HG02885 (cell line): ENCODE measurements around the gene AGAP5.
A peak's percentile ranks its signal among the peaks of the same experiment; 100 is the strongest.

Source experiments
- ATAC-seq: cut with Tn5 transposase; IDR thresholded peaks from one replicate; pipeline ENCODE4 v1.9.1; 2021; ENCODE audit warnings: mild to moderate bottlenecking; ENCODE audit not compliant: unreplicated experiment, poor library complexity

Gene AGAP5

GRCh38 chr10:73634421-73634820 lies 63.5 kb downstream of the AGAP5 start:
- no peak for ATAC-seq

GRCh38 chr10:73629165-73629564 lies 68.7 kb downstream of the AGAP5 start:
- ATAC-seq: no peak

- no peak for ATAC-seq
Observed at GRCh38 chr10:73628405-73628804, 69.5 kb downstream of the AGAP5 start.

GRCh38 chr10:73627300-73627699 lies 70.6 kb downstream of the AGAP5 start:
- no peak for ATAC-seq

GRCh38 chr10:73625884-73626752 lies 71.8 kb downstream of the AGAP5 start:
- ATAC-seq: peak; percentile 99

GRCh38 chr10:73625004-73625883 lies 72.7 kb downstream of the AGAP5 start:
- ATAC-seq: peak; percentile 39
